Mesendoderm (in vitro differentiated cells): ENCODE data around the gene GDAP1L1.
A peak's percentile ranks its signal among the peaks of the same experiment; 100 is the strongest.

ENCODE experiments used
- DNase-seq: peaks from one replicate; pipeline ENCODE4 v3.0.0; 2013
- H2AK5ac ChIP-seq: 2 replicates; pipeline ENCODE4 v1.6.1; 2013; ENCODE audit warnings: low read length, inconsistent platforms
- H2BK120ac ChIP-seq: 2 replicates; pipeline ENCODE4 v1.6.1; 2013; ENCODE audit warnings: low read depth, mild to moderate bottlenecking, low read length, moderate library complexity, mixed read lengths
- H2BK15ac ChIP-seq: replicated peaks from 2 replicates; pipeline ENCODE4 v1.6.1; 2013; ENCODE audit warnings: low read depth, mild to moderate bottlenecking, moderate library complexity
- H2BK5ac ChIP-seq: 2 replicates; pipeline ENCODE4 v1.6.1; 2013; ENCODE audit warnings: low read length, inconsistent platforms
- H3K18ac ChIP-seq: 2 replicates; pipeline ENCODE4 v1.6.1; 2013; ENCODE audit warnings: mild to moderate bottlenecking, low read length, mixed read lengths
- H3K23ac ChIP-seq: one replicate; pipeline ENCODE4 v1.6.1; 2013; ENCODE audit warnings: low read length
- H3K27ac ChIP-seq: 2 replicates; pipeline ENCODE4 v1.5.1; 2013; ENCODE audit warnings: low read depth, mild to moderate bottlenecking, inconsistent platforms, low read length, moderate library complexity
- H3K27me3 ChIP-seq: 2 replicates; pipeline ENCODE4 v1.6.1; 2013; ENCODE audit warnings: low read length, control low read depth, mild to moderate bottlenecking, inconsistent platforms; ENCODE audit not compliant: insufficient read depth, poor library complexity
- H3K36me3 ChIP-seq: 2 replicates; pipeline ENCODE4 v1.6.1; 2013; ENCODE audit warnings: low read length, inconsistent platforms; ENCODE audit not compliant: control insufficient read depth, insufficient read depth
- H3K4ac ChIP-seq: one replicate; pipeline ENCODE4 v1.6.1; 2013; ENCODE audit warnings: low read depth, mild to moderate bottlenecking, low read length, moderate library complexity
- H3K4me1 ChIP-seq: 2 replicates; pipeline ENCODE4 v1.6.1; 2013; ENCODE audit warnings: low read depth, low read length, inconsistent platforms; ENCODE audit not compliant: control insufficient read depth
- H3K4me2 ChIP-seq: 2 replicates; pipeline ENCODE4 v1.6.1; 2013; ENCODE audit warnings: low read length
- H3K4me3 ChIP-seq: 2 replicates; pipeline ENCODE4 v1.5.1; 2013; ENCODE audit warnings: mild to moderate bottlenecking, low read length
- H3K56ac ChIP-seq: one replicate; pipeline ENCODE4 v1.6.1; 2013; ENCODE audit warnings: low read length
- H3K79me1 ChIP-seq: 2 replicates; pipeline ENCODE4 v1.6.1; 2013; ENCODE audit warnings: low read length, inconsistent platforms
- H3K79me2 ChIP-seq: 2 replicates; pipeline ENCODE4 v1.6.1; 2013; ENCODE audit warnings: mild to moderate bottlenecking, low read length; ENCODE audit not compliant: control insufficient read depth, insufficient read depth
- H3K9ac ChIP-seq: 2 replicates; pipeline ENCODE4 v1.6.1; 2013; ENCODE audit warnings: low read length, inconsistent platforms
- H4K5ac ChIP-seq: one replicate; pipeline ENCODE4 v1.6.1; 2013; ENCODE audit warnings: low read length
- H4K8ac ChIP-seq: one replicate; pipeline ENCODE4 v1.6.1; 2013; ENCODE audit warnings: low read depth, mild to moderate bottlenecking, control low read depth, low read length, moderate library complexity
- WGBS: extraction: QIAGEN DNeasy Blood & Tissue Kit; methylation state at CpG from one replicate; pipeline ENCODE4 v1.1.7; 2013; ENCODE audit warnings: low lambda C conversion rate, missing lambda C conversion rate; ENCODE audit not compliant: insufficient coverage; ENCODE audit errors: extremely low coverage; 5-methylcytosine and 5-hydroxymethylcytosine counted together

The GDAP1L1 gene

DNA sequence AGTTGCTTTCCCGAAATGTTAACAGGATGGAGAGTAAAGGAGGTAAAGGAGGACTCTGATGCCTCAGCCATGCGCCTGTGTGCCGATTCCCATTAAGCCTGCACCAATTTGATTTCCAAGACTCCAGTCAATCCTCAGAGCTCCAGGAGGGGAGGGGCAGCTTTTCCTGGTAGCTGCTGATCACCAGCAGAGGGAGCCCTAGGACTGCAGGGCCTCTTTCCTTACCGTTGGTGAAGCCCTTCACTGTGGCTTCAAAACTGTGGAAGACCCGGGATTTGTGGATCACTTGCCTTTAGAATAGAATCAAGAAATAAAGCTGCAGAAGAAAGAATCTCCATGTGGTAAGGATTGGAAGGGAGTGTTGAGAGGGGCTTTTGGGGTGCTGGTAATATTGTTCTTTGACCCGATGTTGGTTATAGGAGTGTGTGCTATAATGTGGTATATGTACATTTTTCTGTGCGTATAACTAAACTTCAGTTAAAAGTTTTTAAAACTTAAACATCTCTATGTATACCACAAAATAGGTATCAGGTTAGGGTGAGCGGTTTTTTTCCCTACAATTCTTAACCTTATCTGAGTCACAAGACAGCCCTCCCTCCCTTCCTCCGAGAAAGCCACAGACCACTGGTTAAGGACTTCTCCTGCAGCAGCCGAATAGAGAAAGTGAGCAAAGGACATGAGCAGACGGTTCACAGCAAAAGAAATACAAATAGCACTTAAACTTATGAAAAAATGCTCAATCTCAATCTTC, 29.6 kb upstream of the GDAP1L1 start:
- Histone ChIP-seq H4K8ac (no peak overlapping the region), H2BK120ac (no peak overlapping the region), H3K18ac (no peak overlapping the region), H2BK15ac (no peak overlapping the region), H3K79me2 (no peaks in the 10 kb centered on the region), H3K23ac (no peak overlapping the region), H3K4me3 (no peak overlapping the region), H3K27me3 (no peaks in the 10 kb centered on the region), H3K9ac (no peak overlapping the region), H2AK5ac (no peak overlapping the region), H3K79me1 (no peaks in the 10 kb centered on the region), H3K27ac (no peak overlapping the region), H3K4me2 (no peak overlapping the region), H3K4ac (no peak overlapping the region), H3K56ac (no peak overlapping the region), H3K36me3 (no peaks in the 10 kb centered on the region), H2BK5ac (no peak overlapping the region), H3K4me1 (no peaks in the 10 kb centered on the region), H4K5ac (no peak overlapping the region)
- DNase-seq: peak; percentile 85
- WGBS: no CpG with 5 or more reads among the region's 11 CpGs

DNA sequence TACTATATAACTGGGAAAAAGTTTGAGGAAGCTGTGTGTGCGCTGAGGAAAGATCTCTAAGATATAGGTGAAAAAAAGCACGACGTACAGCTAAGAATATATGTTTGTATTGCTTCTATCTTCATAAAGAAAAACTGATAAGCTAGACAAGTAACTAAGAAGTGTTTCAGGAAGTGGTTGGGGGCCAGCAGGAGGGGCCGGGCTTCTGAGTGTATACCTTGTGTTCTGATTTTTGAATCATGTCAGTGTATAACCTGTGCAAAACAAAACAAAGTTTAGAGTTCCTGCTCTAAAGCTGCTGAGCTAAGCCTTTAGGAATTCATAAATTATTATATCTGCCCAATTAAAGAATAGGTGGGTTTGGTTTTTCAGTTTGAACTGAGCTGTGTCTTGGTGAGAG, 28.7 kb upstream of the GDAP1L1 start:
- Histone ChIP-seq H4K8ac (no peak overlapping the region), H3K79me1 (no peaks in the 10 kb centered on the region), H3K4ac (no peak overlapping the region), H3K27me3 (no peaks in the 10 kb centered on the region), H3K4me3 (no peak overlapping the region), H3K18ac (no peak overlapping the region), H2AK5ac (no peak overlapping the region), H3K9ac (no peak overlapping the region), H2BK15ac (no peak overlapping the region), H3K4me1 (no peaks in the 10 kb centered on the region), H2BK5ac (no peak overlapping the region), H4K5ac (no peak overlapping the region), H3K27ac (no peak overlapping the region), H2BK120ac (no peak overlapping the region), H3K36me3 (no peaks in the 10 kb centered on the region), H3K79me2 (no peaks in the 10 kb centered on the region), H3K56ac (no peak overlapping the region), H3K4me2 (no peak overlapping the region), H3K23ac (no peak overlapping the region)
- no CpG with 5 or more reads among the region's 4 CpGs for WGBS
- no peak for DNase-seq

DNA sequence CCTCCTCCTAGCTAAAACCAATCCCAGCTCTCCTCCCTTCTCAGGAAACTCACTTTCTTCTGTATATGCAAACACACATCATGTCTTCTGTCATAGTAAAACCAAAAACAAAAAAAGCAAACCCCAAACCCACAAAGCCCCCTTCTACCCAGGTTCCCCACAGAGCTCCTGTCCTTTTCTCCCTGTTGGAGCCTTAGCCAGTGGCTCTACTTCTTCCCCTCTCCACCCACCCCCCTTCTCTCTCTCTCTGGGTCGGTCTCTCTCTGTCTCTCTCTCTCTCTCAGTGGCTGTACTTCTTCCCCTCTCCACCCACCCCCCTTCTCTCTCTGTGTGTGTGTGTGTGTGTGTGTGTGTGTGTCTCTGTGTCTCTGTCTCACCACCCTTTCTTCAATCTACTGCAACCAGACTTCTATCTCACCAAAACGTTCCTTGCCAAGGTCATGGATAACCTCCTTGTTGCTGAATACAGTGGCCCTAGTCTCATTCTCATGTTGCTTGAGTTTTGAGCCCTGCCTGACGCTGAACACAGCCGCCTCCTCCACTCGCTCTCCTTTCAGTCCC, 27.9 kb upstream of the GDAP1L1 start:
- H3K36me3 ChIP-seq: no peaks in the 10 kb centered on the region
- DNase-seq: no peak

DNA sequence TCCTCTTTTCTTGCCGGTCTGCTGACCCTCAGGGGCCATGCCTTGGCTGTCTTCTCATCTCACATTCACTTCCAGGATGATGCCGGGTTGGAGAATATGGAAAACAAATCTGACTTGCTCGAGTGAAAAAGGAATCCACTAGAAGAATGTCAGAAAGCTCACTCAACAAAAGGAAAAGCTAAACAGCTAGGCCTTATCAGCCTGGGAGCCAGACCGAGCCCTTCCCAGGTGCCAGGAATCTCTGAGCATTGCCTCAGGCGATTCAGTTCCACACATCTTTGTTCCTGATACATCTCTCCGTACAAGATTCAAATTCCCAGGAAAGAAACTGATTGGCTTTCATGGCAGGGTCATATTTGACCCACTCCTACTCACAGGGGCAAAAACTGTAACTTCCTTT, 27.3 kb upstream of the GDAP1L1 start:
- no CpG with 5 or more reads among the region's 6 CpGs for WGBS
- Histone ChIP-seq H3K23ac (no peak overlapping the region), H3K79me2 (no peaks in the 10 kb centered on the region), H3K4me3 (no peak overlapping the region), H3K4me2 (no peak overlapping the region), H2BK15ac (no peak overlapping the region), H3K4ac (no peak overlapping the region), H4K8ac (no peak overlapping the region), H2BK120ac (no peak overlapping the region), H3K36me3 (no peaks in the 10 kb centered on the region), H3K56ac (no peak overlapping the region), H3K27me3 (no peaks in the 10 kb centered on the region), H3K4me1 (no peaks in the 10 kb centered on the region), H3K18ac (no peak overlapping the region), H2BK5ac (no peak overlapping the region), H3K27ac (no peak overlapping the region), H3K79me1 (no peaks in the 10 kb centered on the region), H4K5ac (no peak overlapping the region), H3K9ac (peak overlapping the region; percentile 3), H2AK5ac (no peak overlapping the region)
- peak; percentile 47 for DNase-seq

More for the DNA sequence above, 27.9 kb upstream of the GDAP1L1 start:
- no peak overlapping the region for H2AK5ac ChIP-seq
- no peak overlapping the region for H2BK120ac ChIP-seq
- H3K4me3 ChIP-seq: no peak overlapping the region
- H3K4ac ChIP-seq: no peak overlapping the region
- H3K79me1 ChIP-seq: no peaks in the 10 kb centered on the region
- no peak overlapping the region for H2BK5ac ChIP-seq
- H3K27me3 ChIP-seq: no peaks in the 10 kb centered on the region
- no peaks in the 10 kb centered on the region for H3K4me1 ChIP-seq
- H3K4me2 ChIP-seq: no peak overlapping the region
- H3K9ac ChIP-seq: peak overlapping the region; percentile 3
- no peaks in the 10 kb centered on the region for H3K79me2 ChIP-seq
- H4K5ac ChIP-seq: no peak overlapping the region
- no peak overlapping the region for H2BK15ac ChIP-seq
- H3K18ac ChIP-seq: no peak overlapping the region
- WGBS: no CpG with 5 or more reads among the region's 5 CpGs
- no peak overlapping the region for H3K23ac ChIP-seq
- no peak overlapping the region for H4K8ac ChIP-seq
- peak overlapping the region; percentile 40 for H3K56ac ChIP-seq
- no peak overlapping the region for H3K27ac ChIP-seq

DNA sequence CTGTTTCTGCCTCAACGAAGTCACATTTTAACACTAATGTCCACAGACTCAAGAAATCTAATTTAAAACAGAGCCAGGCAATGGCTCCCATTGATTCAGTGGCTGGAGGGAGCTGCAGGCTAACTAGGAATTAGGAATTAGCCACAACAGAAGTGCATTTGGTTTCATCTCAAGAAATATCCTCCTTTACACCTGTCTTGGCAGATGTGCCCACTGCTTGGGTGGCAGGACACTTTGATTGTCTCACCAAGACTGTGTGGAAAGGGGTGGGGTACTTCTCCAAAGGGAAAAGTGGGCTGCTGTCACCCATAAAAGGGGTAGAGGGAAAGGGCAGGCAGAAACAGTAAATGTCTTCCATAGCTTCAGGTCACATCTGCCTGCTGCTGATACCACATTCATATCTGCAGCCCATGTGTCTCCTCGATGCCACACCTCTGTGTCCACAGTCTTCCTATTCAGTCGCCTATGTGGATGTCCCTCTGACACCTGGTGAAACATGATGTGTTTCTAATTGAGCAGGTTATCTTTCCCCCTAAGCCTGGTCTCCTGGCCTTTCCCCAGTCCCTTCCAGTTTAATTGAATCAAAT, 25.6 kb upstream of the GDAP1L1 start:
- Histone ChIP-seq H2BK15ac (no peak overlapping the region), H3K9ac (no peak overlapping the region)
- WGBS: no CpG with 5 or more reads among the region's 3 CpGs

More for the DNA sequence above, 25.6 kb upstream of the GDAP1L1 start:
- no peaks in the 10 kb centered on the region for H3K36me3 ChIP-seq
- no peak overlapping the region for H4K8ac ChIP-seq
- no peaks in the 10 kb centered on the region for H3K79me1 ChIP-seq
- H3K79me2 ChIP-seq: no peaks in the 10 kb centered on the region
- no peak overlapping the region for H3K4ac ChIP-seq
- no peaks in the 10 kb centered on the region for H3K27me3 ChIP-seq
- no peak overlapping the region for H3K56ac ChIP-seq
- no peak overlapping the region for H3K23ac ChIP-seq
- no peak overlapping the region for H3K18ac ChIP-seq
- H2BK5ac ChIP-seq: no peak overlapping the region
- no peak for DNase-seq
- no peak overlapping the region for H3K4me3 ChIP-seq
- no peak overlapping the region for H4K5ac ChIP-seq
- no peak overlapping the region for H3K4me2 ChIP-seq
- H2AK5ac ChIP-seq: no peak overlapping the region
- H3K27ac ChIP-seq: no peak overlapping the region
- H2BK120ac ChIP-seq: no peak overlapping the region
- no peaks in the 10 kb centered on the region for H3K4me1 ChIP-seq
